HG03095 (cell line): ENCODE results near the gene NRG3.
"Not testable (repeated sequence)": the region's sequence is repeated elsewhere in the genome, so short reads cannot be mapped to it uniquely, and the experiment has no call there.

Experiments
- ATAC-seq: cut with Tn5 transposase; IDR thresholded peaks from one replicate; pipeline ENCODE4 v1.9.1; 2021; ENCODE audit warnings: moderate library complexity; ENCODE audit not compliant: unreplicated experiment

NRG3 gene

DNA sequence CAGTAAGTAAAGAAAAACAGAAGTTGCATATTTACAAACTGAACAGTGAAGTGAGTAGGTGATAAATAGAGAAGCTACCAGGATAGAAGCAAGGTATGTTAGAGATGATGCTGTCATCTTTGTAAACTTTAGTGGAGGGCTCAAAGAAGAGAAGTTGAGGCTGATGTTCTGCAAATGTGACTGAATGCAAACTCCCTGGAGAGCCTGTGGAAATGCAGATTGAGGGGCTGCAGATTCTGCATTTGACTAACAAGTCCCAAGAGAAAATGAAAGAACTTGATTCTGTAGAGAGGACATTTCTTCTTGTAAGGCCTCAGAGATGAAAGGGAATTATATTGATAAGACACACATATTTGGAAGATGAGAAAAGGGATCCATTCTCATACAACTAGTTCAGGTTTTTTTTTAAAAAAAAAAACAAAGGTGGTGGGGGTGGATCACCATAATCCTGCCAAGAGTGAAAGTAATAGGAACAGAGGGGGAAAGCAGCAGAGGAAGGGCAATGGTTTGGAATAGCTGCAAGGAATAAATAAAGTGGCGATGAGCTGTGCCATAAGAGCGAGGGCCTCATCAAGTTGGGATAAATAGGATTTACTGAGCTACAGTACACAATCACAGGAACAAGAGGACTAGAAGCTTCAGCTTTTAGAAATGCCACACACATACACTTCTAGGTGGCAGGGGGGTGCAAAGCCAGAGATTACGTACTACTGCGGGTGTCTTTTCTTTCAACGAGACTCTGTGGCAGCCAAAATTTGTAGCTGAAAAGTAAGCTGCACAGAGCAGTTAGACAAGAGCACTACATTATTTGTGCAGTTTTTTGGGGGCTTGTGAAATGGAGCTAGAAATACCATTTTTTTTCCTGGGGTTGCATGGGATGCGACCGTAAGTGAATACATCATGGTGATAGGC is 778.5 kb downstream of the NRG3 start:
- no peak for ATAC-seq

- ATAC-seq = no peak
Measured at GRCh38 chr10:82660205-82660604, 785.2 kb downstream of the NRG3 start.

DNA sequence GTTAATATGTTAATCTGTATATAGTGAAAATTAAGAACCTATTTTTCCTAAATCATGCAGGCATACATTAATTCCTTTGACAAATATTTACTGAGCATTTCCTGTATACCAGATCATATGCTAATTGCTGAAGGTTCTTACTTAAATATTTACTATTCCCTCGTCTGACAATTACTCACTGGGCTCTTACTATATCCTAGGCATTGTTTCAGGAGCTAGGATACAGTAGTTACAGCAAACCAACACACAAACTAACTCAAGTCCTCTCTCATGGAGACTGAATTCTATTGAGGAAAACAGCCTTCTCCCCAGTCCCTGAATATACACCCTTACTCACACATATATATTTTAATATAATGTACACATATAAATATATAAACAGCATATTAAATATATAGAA is 786.0 kb downstream of the NRG3 start:
- ATAC-seq = no peak

GRCh38 chr10:82661701-82662100 is 786.7 kb downstream of the NRG3 start:
- no peak for ATAC-seq

DNA sequence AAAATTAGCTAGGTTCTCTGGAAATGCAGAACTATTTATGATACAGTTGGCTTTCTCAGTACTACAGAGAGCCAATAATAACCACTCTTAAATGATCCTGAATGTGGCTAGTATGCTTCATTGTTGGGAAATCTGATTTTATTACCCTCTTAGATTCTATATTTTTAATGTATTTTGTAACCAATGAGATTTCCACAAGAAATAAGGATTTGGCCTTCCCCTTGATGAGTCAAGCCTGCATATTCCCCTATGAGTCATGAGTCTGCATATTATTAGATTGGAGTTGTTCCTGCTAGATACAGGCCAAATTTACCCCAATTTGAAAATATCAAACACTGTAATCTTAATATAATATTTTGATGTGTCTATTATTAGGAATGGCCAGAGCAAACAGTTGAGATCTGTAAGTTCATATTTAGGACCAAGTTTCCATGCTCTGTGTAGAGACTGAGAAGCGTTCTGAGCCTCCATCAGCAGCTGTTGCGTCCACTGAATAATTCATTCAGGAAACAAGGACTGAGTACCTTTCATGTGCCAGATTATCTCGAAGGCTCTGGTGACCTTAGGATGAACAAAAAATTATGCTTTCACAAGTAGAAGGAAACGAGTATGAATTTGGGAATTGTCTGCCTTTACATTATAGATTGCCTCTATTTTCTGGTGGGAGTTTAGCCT is 793.4 kb downstream of the NRG3 start:
- ATAC-seq = no peak

- ATAC-seq = no peak
Measured at GRCh38 chr10:82674036-82674435, 799.0 kb downstream of the NRG3 start.

- ATAC-seq = not testable (repeated sequence)
Measured at GRCh38 chr10:82677932-82678331, 802.9 kb downstream of the NRG3 start.

DNA sequence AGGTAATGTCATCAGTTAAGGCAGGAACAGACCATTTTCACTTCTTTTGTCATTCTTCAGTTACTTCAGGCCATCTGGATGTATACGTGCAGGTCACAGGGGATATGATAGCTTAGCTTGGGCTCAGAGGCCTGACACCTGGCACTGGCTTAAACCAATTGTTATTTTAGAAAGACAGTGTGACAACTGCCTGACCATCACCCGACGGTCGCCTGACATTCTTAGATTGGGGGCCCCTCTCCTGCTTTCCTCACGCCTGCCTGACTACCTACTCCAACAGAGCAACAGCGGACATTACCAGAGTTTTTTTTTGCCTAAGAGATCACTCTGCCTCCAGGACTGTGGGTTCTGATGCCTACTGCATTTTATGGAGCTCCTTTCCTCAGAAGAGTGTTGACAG is 803.5 kb downstream of the NRG3 start:
- not testable (repeated sequence) for ATAC-seq

DNA sequence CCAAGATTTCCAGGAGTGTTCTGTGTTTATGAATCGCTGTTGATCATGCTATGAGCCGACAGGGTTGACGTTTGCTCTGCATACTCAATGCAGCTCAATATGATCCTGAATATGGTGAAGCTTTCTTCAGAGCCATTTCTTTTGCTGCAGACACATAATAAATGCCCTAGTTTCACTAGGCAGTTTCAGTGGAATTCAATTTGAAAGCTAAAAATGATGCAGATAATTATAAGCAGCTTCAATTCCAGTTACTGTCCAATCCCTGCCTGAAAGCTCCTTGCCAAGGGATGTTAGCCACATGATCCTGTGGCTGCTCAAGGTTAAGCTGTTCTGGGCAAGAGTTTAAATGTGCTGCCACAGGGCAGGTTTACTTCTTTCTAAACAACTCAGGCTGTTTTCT is 805.6 kb downstream of the NRG3 start:
- no peak for ATAC-seq

GRCh38 chr10:82683945-82684344 is 809.0 kb downstream of the NRG3 start:
- no peak for ATAC-seq

- ATAC-seq = no peak
Measured at GRCh38 chr10:82685087-82685486, 810.1 kb downstream of the NRG3 start.

DNA sequence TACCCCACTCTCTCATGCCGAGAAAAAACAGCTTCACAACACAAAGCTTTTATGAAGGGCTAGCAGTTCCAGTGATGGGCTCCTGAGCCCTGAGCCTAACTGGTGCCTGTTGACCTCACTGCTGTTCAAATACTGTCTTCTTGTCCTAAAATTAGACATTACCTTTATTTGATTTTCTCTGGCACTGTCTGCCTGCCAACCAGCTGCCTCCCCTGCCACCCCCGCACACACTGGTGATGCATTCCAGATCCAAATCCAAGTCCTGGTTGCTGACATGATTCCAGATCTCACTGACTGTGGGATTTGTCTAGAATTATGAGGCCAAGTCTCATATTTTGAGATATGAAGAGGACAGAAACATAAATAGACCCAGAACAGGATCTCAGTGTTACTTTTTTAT is 816.2 kb downstream of the NRG3 start:
- ATAC-seq = no peak

DNA sequence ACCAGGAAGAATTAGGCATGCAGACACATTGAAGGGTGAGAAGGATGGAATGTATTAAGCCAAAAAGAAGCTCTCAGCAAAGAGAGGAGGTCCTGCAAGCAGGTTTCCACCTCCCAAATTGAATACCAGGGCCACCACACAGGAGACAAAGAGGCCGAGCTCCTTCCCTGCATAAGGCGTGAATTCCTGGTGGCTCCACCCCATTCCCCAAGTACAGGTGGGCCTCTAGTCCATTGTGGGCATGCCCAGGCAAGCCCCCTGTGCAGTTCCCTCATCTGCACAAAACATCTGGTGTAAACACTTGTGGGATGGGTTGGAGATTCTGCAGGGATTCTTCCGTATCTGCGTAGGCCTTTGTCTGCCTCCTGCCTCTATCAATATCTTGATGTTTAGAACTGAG is 817.5 kb downstream of the NRG3 start:
- ATAC-seq = no peak

GRCh38 chr10:82721831-82722230 is 846.8 kb downstream of the NRG3 start:
- no peak for ATAC-seq

DNA sequence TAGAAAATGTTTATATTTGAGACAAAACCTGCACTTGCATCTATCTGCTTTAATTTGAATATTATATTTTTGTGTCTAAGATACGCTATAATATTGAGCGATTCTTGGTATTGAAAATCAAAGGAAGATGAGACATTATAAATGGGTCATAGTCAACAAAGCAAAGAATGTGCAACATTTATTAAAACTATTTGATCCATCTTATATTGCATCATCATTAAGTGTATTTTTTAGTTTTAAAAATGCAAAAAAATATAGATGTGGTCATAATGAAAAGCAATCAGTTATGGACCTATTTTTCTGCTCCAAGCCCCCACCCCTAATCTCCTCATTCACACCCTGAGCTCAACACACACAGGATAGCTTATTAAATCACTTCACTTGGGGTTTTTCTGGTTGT is 847.3 kb downstream of the NRG3 start:
- no peak for ATAC-seq

GRCh38 chr10:82736305-82736704 is 861.3 kb downstream of the NRG3 start:
- ATAC-seq = no peak

GRCh38 chr10:82737549-82737948 is 862.6 kb downstream of the NRG3 start:
- ATAC-seq = no peak

- ATAC-seq = no peak
Measured at GRCh38 chr10:82738592-82738991, 863.6 kb downstream of the NRG3 start.

- ATAC-seq = no peak
Measured at GRCh38 chr10:82742478-82742877, 867.5 kb downstream of the NRG3 start.

DNA sequence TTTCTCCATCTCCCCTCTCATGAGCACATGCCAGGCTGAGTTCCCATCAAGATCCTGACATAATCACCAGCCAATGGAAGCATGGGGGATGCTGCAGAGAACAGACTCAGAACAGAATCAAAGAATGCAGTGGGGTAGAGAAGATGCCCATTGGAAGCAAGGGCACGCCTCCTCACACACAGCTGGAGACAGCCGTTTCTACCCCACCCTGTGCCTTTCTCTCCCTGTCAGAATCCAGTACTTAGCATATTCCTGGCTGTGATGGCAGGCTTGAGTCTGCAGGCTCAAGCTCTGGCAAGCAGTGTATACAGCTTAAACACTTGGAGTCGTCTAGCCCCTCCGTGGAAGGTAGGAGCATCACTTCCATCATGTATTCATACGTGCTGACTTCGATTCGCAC is 867.9 kb downstream of the NRG3 start:
- no peak for ATAC-seq

GRCh38 chr10:82750538-82750937 is 875.5 kb downstream of the NRG3 start:
- no peak for ATAC-seq

GRCh38 chr10:82757397-82757796 is 882.4 kb downstream of the NRG3 start:
- ATAC-seq = no peak
